ENCODE results near the gene TMEM256.

Gene TMEM256

GRCh38 chr17:7408863-7409262 lies 5.0 kb upstream of the TMEM256 start (continued):
- TF ChIP-seq TOX (CRISPR knock-in tag; IDR thresholded peaks at IDR 0.05; ENCODE audit: borderline replicate concordance) (no peak), ARNTL (CRISPR knock-in tag; IDR thresholded peaks at IDR 0.05; ENCODE audit: borderline replicate concordance, low read depth) (no peak), CSRNP3 (CRISPR knock-in tag; IDR thresholded peaks at IDR 0.05) (no peak)

- TF ChIP-seq ZNF565 (CRISPR knock-in tag; conservative IDR thresholded peaks at IDR 0.05; ENCODE audit: low read depth) (no peak), SNAI2 (CRISPR knock-in tag; IDR thresholded peaks at IDR 0.05) (no peak), PPARA (CRISPR knock-in tag; IDR thresholded peaks at IDR 0.05; ENCODE audit: borderline replicate concordance) (no peak), TSHZ2 (CRISPR knock-in tag; IDR thresholded peaks at IDR 0.05) (no peak), ZFP30 (CRISPR knock-in tag; IDR thresholded peaks at IDR 0.05) (no peak), POU6F1 (CRISPR knock-in tag; IDR thresholded peaks at IDR 0.05; ENCODE audit: borderline replicate concordance, low read depth) (no peak), ARNTL (CRISPR knock-in tag; IDR thresholded peaks at IDR 0.05; ENCODE audit: borderline replicate concordance, low read depth) (no peak), RARB (CRISPR knock-in tag; IDR thresholded peaks at IDR 0.05) (no peak), ISL1 (CRISPR knock-in tag; IDR thresholded peaks at IDR 0.05) (no peak), ZNF70 (CRISPR knock-in tag; IDR thresholded peaks at IDR 0.05) (no peak), TCF4 (CRISPR knock-in tag; IDR thresholded peaks at IDR 0.05; ENCODE audit: borderline replicate concordance) (no peak)
- no peak for ATAC-seq
Measured at GRCh38 chr17:7408252-7408727, 4.4 kb upstream of the TMEM256 start.

DNA sequence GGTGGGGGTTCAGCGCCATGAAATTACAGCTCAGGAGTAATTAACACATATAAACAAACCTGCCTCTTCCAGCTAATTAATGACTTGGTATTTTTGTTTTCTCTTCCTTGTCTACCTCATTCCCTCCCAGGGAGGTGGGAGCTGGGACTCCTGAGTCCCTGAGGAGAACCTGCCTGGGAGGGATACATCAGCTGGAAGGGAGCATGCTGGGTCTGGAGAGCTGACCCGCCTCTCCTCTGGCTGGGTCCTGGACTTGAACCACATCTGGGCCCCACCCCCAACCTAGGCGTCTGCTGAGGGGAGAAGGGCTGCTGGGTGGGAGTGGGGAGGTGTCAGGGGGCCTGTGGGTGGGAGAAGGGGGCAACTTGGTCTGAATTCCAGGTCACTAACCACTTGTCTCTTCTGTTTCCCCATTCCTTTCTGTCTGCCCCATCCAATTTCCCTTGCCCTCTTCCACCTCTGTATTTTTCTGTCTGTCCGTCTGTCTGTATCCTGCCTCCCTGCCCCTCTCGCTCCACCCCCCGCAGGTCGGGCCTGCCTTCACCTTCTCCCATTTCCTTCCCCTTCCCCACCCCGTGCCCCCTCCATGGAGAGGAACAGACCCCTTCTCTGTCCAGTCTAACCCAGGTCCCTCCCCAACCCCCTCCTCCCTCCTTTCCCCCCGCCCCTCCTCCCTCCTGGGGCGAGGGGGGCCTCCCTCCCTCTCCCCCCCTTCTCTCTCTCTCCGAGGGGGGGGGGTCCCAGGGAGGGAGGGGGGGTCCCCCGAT lies 3.8 kb upstream of the TMEM256 start, which contains the start of gene NLGN2:
NLGN2 (plus strand) TSS at position 361 of the 767 bp plus-strand sequence. CDS start 411 bp downstream, outside the sequence.
- ATAC-seq, result no peak

More for the DNA sequence above, 3.8 kb upstream of the TMEM256 start, which contains the start of gene NLGN2:
- TF ChIP-seq TOX (CRISPR knock-in tag; IDR thresholded peaks at IDR 0.05; ENCODE audit: borderline replicate concordance) (no peak), PPARA (CRISPR knock-in tag; IDR thresholded peaks at IDR 0.05; ENCODE audit: borderline replicate concordance) (no peak), ESRRG (CRISPR knock-in tag; IDR thresholded peaks at IDR 0.05) (no peak), ZNF8 (CRISPR knock-in tag; IDR thresholded peaks at IDR 0.05) (no peak), ZFP30 (CRISPR knock-in tag; IDR thresholded peaks at IDR 0.05) (no peak), GLIS3 (CRISPR knock-in tag; IDR thresholded peaks at IDR 0.05) (no peak), ZFP3 (CRISPR knock-in tag; IDR thresholded peaks at IDR 0.05) (no peak), ZC3H10 (CRISPR knock-in tag; IDR thresholded peaks at IDR 0.05) (no peak), TSHZ2 (CRISPR knock-in tag; IDR thresholded peaks at IDR 0.05) (no peak), BACH2 (CRISPR knock-in tag; IDR thresholded peaks at IDR 0.05; ENCODE audit: borderline replicate concordance) (no peak), CREB5 (CRISPR knock-in tag; IDR thresholded peaks at IDR 0.05; ENCODE audit: low read depth) (no peak), ISL1 (CRISPR knock-in tag; IDR thresholded peaks at IDR 0.05) (no peak), OSR1 (CRISPR knock-in tag; IDR thresholded peaks at IDR 0.05) (no peak)
